HepG2 (cell line): ENCODE measurements around the gene SDK2. TPM values are rescaled to one million over a fixed set of nuclear protein-coding genes. Genes with fewer than 3 reads are reported as not detected.

Experiments used
- KDM4B ChIP-seq: sonication (generic); formaldehyde crosslinking; IDR thresholded peaks from 2 replicates; pipeline ENCODE4 v1.4.0; 2020; ENCODE audit warnings: missing genetic modification reagents
- MTF2 ChIP-seq: sonication (generic); formaldehyde crosslinking; IDR thresholded peaks from 2 replicates; pipeline ENCODE4 v1.5.0; 2020; ENCODE audit warnings: missing genetic modification reagents, borderline replicate concordance
- NCOA2 ChIP-seq: sonication (generic); formaldehyde crosslinking; IDR thresholded peaks from 2 replicates; pipeline ENCODE4 v1.8.0; 2022; ENCODE audit warnings: inconsistent platforms
- PATZ1 ChIP-seq: sonication (generic); formaldehyde crosslinking; IDR thresholded peaks from 2 replicates; pipeline ENCODE4 v1.4.0; 2020; ENCODE audit warnings: missing genetic modification reagents
- PBX3 ChIP-seq: sonication (generic); formaldehyde crosslinking; IDR thresholded peaks from 2 replicates; pipeline ENCODE4 v1.8.1; 2023; ENCODE audit warnings: missing genetic modification reagents, inconsistent platforms, borderline replicate concordance
- RBM22 ChIP-seq: fragments of 200-400 bp; formaldehyde crosslinking; optimal IDR thresholded peaks from 2 replicates; pipeline ENCODE3; 2017; ENCODE audit warnings: mild to moderate bottlenecking, low read length, moderate library complexity
- SMC3 ChIP-seq: IDR thresholded peaks from 2 replicates; pipeline ENCODE4 v1.6.1; 2011; ENCODE audit warnings: low read length, improper control_type of control experiment
- SRSF1 ChIP-seq: fragments of 200-400 bp; formaldehyde crosslinking; optimal IDR thresholded peaks from 2 replicates; pipeline ENCODE3; 2017; ENCODE audit warnings: mild to moderate bottlenecking, low read depth, low read length, moderate library complexity
- TBX3 ChIP-seq: fragments of 450-650 bp; IDR thresholded peaks from 2 replicates; pipeline ENCODE4 v1.6.1; 2017; ENCODE audit warnings: antibody characterized with exemption, mild to moderate bottlenecking, inconsistent platforms, borderline replicate concordance
- TEAD3 ChIP-seq: optimal IDR thresholded peaks from 2 replicates; pipeline ENCODE3; 2016; ENCODE audit warnings: borderline replicate concordance
- THAP11 ChIP-seq: IDR thresholded peaks from 2 replicates; pipeline ENCODE4 v1.6.1; 2016; ENCODE audit warnings: missing biosample characterization, missing genetic modification reagents
- ZC3H4 ChIP-seq: sonication (generic); formaldehyde crosslinking; IDR thresholded peaks from 2 replicates; pipeline ENCODE4 v1.4.0; 2020; ENCODE audit warnings: missing genetic modification reagents, borderline replicate concordance
- ZNF34 ChIP-seq: sonication (generic); formaldehyde crosslinking; IDR thresholded peaks from 2 replicates; pipeline ENCODE4 v1.4.0; 2020; ENCODE audit warnings: mild to moderate bottlenecking, missing genetic modification reagents, borderline replicate concordance
- ZNF430 ChIP-seq: sonication (generic); formaldehyde crosslinking; IDR thresholded peaks from 2 replicates; pipeline ENCODE4 v1.9.0; 2021; ENCODE audit warnings: mild to moderate bottlenecking, missing genetic modification reagents
- ZNF501 ChIP-seq: sonication (generic); formaldehyde crosslinking; IDR thresholded peaks from 2 replicates; pipeline ENCODE4 v1.5.1; 2020; ENCODE audit warnings: mild to moderate bottlenecking, moderate library complexity, missing genetic modification reagents
- ZNF572 ChIP-seq: sonication (generic); formaldehyde crosslinking; IDR thresholded peaks from 2 replicates; pipeline ENCODE4 v1.5.1; 2020; ENCODE audit warnings: mild to moderate bottlenecking, missing genetic modification reagents
- polyA plus RNA-seq, 8 experiments: library from polyadenylated mRNA; depleted of rRNA in 3 of 8; stranded (reverse) in 7 of 8; unstranded in 1 of 8; fragments of >200 nt; fragmentation: Illumina TruSeq in 4 of 8; extraction: Trizol in 4 of 8; gene quantifications; 2 replicates each; pipeline versions ENCODE4 v1.2.1 to v1.2.3, GENCODE V29; 2011 to 2016; ENCODE audit warnings: low read depth in 4 of 8, missing spikeins in 1 of 8, mixed read lengths in 1 of 8; ENCODE audit not compliant: insufficient read depth in 1 of 8
- total RNA-seq, 5 experiments: library from RNA; depleted of rRNA; stranded (reverse); fragments of >200 nt; fragmentation: Illumina TruSeq; extraction: Trizol; gene quantifications; 2 replicates each; pipeline ENCODE4 v1.2.3, GENCODE V29; 2016; ENCODE audit warnings: low read depth in 1 of 5
- TF ChIP-seq, protein P1 (sequence below): IDR thresholded peaks from 2 replicates; pipeline ENCODE4 v1.6.1; 2016; ENCODE audit warnings: mild to moderate bottlenecking, missing biosample characterization, missing genetic modification reagents
- TF ChIP-seq, protein P2 (sequence below): IDR thresholded peaks from 2 replicates; pipeline ENCODE4 v1.6.1; 2016; ENCODE audit warnings: mild to moderate bottlenecking
- TF ChIP-seq, protein P3 (sequence below): sonication (generic); formaldehyde crosslinking; IDR thresholded peaks from 2 replicates; pipeline ENCODE4 v1.4.0; 2020; ENCODE audit warnings: missing genetic modification reagents, borderline replicate concordance

SDK2 gene
- total and polyA plus RNA-seq, 2 of the 13 experiments (the other 11 are each of a cell fraction or from before 2014, with no cell fraction given): not detected

GRCh38 chr17:73429440-73430164 is 214.6 kb downstream of the SDK2 start (continued):
- TF ChIP-seq ZNF572 (CRISPR knock-in tag): peak; percentile 63; the same call in 1 of the 2 replicates
- peak; percentile 38; the same call in 1 of the 2 replicates for TF ChIP-seq PATZ1 (CRISPR knock-in tag)
- TF ChIP-seq THAP11 (CRISPR knock-in tag): 0 out of 2 replicates have a peak, but pooled peaks have one; percentile 25
- TF ChIP-seq ZNF501 (CRISPR knock-in tag): 0 out of 2 replicates have a peak, but pooled peaks have one; percentile 37
- no peak for TF ChIP-seq KDM4B (CRISPR knock-in tag)
- TF ChIP-seq, protein P1, sequence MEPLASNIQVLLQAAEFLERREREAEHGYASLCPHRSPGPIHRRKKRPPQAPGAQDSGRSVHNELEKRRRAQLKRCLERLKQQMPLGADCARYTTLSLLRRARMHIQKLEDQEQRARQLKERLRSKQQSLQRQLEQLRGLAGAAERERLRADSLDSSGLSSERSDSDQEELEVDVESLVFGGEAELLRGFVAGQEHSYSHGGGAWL: 0 out of 2 replicates have a peak, but pooled peaks have one; percentile 39
- TF ChIP-seq ZNF430: no peak
- TF ChIP-seq, protein P2, sequence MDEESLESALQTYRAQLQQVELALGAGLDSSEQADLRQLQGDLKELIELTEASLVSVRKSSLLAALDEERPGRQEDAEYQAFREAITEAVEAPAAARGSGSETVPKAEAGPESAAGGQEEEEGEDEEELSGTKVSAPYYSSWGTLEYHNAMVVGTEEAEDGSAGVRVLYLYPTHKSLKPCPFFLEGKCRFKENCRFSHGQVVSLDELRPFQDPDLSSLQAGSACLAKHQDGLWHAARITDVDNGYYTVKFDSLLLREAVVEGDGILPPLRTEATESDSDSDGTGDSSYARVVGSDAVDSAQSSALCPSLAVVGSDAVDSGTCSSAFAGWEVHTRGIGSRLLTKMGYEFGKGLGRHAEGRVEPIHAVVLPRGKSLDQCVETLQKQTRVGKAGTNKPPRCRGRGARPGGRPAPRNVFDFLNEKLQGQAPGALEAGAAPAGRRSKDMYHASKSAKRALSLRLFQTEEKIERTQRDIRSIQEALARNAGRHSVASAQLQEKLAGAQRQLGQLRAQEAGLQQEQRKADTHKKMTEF (CRISPR knock-in tag): peak; percentile 27; the same call in 1 of the 2 replicates
- TF ChIP-seq MTF2 (CRISPR knock-in tag): 0 out of 2 replicates have a peak, but pooled peaks have one; percentile 52
- no peak for TF ChIP-seq RBM22
- TF ChIP-seq TEAD3 (CRISPR knock-in tag): no peak
- peak; percentile 83 for TF ChIP-seq SMC3
- TF ChIP-seq ZC3H4: no peak
- no peak for TF ChIP-seq ZNF34
- no peak for TF ChIP-seq PBX3 (CRISPR knock-in tag)
- no peak for TF ChIP-seq SRSF1
- TF ChIP-seq NCOA2: no peak
- TF ChIP-seq, protein P3, sequence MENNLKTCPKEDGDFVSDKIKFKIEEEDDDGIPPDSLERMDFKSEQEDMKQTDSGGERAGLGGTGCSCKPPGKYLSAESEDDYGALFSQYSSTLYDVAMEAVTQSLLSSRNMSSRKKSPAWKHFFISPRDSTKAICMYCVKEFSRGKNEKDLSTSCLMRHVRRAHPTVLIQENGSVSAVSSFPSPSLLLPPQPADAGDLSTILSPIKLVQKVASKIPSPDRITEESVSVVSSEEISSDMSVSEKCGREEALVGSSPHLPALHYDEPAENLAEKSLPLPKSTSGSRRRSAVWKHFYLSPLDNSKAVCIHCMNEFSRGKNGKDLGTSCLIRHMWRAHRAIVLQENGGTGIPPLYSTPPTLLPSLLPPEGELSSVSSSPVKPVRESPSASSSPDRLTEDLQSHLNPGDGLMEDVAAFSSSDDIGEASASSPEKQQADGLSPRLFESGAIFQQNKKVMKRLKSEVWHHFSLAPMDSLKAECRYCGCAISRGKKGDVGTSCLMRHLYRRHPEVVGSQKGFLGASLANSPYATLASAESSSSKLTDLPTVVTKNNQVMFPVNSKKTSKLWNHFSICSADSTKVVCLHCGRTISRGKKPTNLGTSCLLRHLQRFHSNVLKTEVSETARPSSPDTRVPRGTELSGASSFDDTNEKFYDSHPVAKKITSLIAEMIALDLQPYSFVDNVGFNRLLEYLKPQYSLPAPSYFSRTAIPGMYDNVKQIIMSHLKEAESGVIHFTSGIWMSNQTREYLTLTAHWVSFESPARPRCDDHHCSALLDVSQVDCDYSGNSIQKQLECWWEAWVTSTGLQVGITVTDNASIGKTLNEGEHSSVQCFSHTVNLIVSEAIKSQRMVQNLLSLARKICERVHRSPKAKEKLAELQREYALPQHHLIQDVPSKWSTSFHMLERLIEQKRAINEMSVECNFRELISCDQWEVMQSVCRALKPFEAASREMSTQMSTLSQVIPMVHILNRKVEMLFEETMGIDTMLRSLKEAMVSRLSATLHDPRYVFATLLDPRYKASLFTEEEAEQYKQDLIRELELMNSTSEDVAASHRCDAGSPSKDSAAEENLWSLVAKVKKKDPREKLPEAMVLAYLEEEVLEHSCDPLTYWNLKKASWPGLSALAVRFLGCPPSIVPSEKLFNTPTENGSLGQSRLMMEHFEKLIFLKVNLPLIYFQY (CRISPR knock-in tag): no peak
- TF ChIP-seq TBX3: no peak
